ENCODE data around the gene MID1.
A peak's percentile ranks its signal among the peaks of the same experiment; 100 is the strongest.
"Not testable (repeated sequence)": the region's sequence is repeated elsewhere in the genome, so short reads cannot be mapped to it uniquely, and the experiment has no call there.

The MID1 gene

DNA sequence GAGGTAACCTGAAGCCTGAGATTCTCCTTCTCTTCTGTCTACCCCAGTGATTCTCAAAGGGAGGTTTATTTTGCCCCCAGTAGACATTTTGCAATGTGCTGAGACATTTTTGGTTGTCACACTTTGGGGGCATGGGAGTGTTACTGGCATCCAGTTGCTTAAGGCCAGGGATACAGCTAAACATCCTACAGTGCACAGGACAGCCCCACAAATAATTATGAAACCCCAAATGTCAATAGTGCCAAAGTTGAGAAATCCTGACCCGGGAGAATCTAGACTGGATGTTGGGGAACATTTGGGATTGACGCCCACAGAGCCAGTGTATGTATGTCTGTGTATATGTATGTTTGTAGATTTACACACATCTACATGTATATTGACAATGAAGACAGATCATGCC is 13.2 kb downstream of the MID1 start:
- TF ChIP-seq GATA1 (IDR thresholded peaks at IDR 0.05; ENCODE audit: low read depth, low read length) (no peak), POLR2A (IDR thresholded peaks at IDR 0.05; ENCODE audit: low read length) (no peak)
- no peak for DNase-seq

DNA sequence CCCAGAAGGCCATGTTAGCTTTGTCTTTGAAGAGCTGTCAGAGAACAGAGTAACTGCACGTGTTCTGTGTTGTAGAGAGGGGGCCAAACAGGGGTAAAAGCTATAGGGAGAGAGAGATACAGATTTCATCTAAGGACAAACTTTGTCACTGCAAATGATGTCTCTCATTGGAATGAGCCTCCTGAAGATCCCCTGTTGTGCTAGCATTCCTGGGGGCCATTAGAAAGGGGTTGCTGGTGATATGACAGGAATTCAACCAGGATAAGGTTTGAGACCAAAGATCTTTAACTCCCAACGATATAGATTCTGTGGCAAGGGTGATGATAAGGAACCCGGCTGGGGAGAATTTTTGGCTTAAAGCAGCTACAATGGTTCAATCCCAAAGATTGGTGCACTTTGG is 16.8 kb downstream of the MID1 start:
- TF ChIP-seq GATA1 (IDR thresholded peaks at IDR 0.05; ENCODE audit: low read depth, low read length) = no peak
- TF ChIP-seq POLR2A (IDR thresholded peaks at IDR 0.05; ENCODE audit: low read length) = no peak
- DNase-seq = no peak

DNA sequence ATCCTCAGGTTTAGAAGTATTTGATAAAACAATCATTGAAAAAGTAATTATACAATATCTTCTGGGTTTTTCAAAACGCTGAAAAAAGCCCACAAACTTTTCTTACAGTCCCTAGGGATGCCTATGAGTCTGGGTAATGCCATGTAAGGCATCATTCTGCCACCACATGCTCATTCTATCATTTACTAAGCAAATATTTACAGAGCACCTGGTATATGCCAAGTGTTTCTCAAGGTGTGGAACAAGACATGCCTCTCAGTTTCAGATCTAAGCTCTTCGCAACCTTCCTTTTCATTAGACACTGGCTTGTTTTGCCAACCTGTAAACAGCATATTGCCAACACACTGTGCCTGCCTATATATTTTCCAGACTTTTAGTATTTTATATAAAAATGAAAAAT is 17.7 kb downstream of the MID1 start:
- no peak for TF ChIP-seq GATA1 (IDR thresholded peaks at IDR 0.05; ENCODE audit: low read depth, low read length)
- no peak for TF ChIP-seq POLR2A (IDR thresholded peaks at IDR 0.05; ENCODE audit: low read length)
- DNase-seq = no peak

DNA sequence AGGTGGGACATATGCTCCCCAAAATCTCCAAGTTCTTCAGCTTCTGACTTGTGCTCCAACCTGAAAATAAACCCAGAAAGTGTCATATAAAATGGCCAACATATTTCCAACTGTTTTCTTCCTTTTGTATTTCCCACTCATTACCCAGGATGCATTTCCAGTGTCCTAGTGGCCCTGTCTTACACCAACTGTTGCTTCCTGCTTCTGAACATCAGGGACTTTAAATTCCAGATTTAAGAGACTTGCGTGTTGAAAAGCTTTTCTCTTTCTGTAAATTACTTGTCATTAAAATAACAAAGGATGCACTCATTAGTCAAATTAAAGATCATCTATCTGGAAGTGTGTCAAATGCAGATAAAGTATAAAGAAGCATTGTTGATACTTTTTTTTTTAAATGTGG is 19.9 kb downstream of the MID1 start:
- TF ChIP-seq POLR2A (IDR thresholded peaks at IDR 0.05; ENCODE audit: low read length) = no peak
- no peak for DNase-seq

DNA sequence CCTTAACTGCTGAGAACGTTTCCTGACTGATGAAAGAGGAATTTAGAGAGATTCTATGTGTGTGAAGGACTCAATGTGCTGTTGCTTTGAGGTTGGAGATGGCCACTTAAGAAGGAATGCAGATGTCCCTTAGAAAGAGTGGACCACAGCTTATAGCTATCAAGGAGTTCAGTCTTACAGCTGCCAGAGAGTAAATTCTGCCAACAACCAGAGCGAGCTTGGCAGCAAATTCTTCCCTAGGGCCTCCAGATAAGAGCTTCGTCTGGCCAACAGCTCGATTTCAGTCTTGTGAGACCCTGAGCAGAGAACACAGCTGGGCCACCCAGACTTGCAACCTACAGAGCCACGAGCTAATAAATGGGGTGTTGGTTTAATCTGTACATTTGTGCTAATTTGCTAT is 21.8 kb downstream of the MID1 start:
- DNase-seq = no peak
- TF ChIP-seq POLR2A (IDR thresholded peaks at IDR 0.05; ENCODE audit: low read length) (no peak), GATA1 (IDR thresholded peaks at IDR 0.05; ENCODE audit: low read depth, low read length) (no peak)

DNA sequence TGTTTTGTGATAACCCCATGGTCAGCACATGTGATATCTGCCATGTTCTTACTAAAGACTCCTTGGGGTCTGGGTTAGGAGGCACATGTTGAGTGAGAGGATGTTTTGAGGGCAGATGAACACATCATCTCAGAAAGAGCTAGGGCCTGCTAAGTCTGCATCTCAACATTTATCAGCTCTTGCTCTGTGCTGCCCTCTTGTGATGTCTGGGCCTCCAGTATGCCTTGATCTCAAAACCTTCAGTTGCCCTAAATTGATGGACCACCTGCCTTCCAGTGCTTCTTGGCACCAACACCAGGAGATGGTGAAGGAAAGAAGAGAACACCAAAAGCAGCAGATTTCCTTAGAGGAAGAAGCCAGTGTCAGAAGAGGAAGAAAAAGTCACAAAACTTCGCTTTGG is 22.5 kb downstream of the MID1 start:
- DNase-seq = peak; percentile 19 to 56
- TF ChIP-seq GATA1 (IDR thresholded peaks at IDR 0.05; ENCODE audit: low read depth, low read length) = no peak

DNA sequence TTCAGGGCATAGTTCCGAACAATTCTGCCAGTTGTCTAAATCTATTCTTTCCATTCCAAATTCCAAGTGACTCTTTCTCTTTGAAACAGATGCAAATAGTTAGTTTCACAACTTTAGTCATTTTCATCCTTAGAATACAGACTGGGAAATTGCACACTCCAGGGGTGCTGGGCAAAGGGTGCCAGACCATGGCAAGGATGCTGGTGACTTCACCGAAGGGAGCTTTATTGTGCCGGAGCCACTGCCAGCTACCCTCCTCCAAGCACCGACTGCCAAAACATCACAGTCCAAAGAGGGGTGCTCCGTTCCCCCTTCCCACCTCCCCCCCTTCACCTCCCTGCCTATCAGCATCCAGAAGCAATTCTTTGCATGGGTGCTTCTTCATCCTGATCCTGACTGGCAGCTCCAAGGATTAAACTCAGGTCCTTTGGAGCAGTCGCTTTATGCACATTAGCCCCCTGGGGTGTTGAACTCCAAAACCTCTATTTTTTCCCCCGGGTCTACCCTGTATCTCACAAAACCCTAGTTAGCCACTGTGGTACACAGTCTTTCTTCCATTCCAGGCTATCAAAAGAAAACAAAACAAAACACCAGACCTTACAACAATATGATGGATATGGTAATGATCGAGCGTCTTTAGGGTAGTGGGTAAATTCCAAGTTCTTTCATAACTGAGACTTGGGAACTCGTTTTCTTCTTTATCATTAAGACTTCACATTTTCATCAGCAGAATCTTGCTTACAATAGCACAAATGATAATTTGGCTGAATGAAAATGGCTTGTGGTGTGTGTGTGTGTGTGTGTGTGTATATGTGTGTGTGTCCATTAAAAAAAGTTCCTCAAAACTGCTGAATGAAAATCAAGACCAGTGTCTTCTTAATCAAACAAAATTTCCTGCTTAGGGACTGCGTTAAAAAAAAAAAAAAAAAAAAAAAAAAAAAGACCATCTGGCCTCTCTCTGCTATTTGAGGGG is 28.7 kb downstream of the MID1 start:
- no peak for DNase-seq
- TF ChIP-seq POLR2A (IDR thresholded peaks at IDR 0.05; ENCODE audit: low read length) (no peak), GATA1 (IDR thresholded peaks at IDR 0.05; ENCODE audit: low read depth, low read length) (no peak)

DNA sequence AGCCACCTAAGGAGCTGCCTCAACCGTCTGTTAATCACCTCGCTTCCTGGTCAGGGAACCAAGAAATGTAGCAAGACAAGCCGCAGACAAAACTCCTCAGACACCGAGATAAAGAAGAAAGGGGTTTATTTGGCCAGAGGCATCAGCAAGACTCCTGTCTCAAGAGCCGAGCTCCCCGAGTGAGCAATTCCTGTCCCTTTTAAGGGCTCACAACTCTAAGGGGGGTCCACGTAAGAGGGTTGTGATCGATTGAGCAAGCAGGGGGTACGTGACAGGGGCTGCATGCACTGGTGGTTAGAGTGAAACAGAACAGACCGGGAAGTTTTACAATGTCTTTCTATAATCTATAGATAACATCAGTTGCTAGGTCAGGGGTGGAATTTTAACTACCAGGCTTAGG is 30.6 kb downstream of the MID1 start:
- DNase-seq = not testable (repeated sequence)

DNA sequence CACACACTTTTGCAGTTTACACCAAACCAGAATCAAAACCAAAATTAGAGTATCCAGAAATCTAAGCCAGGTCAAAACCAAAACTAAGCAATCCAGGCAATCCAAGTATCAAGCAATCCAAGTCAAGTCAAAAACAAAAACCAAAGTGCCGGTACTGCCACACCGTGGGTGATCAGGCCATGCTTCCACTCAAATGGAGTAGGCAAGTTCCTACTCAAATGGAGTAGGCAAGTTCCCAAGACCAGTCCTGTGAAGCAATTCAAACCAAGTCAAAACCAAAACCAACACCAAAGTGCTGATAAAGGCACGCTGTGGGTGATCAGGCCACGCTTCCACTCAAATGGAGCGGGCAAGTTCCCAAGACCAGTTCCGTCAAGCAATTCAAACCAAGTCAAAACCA is 31.3 kb downstream of the MID1 start:
- TF ChIP-seq GATA1 (IDR thresholded peaks at IDR 0.05; ENCODE audit: low read depth, low read length) = no peak
- no peak for TF ChIP-seq POLR2A (IDR thresholded peaks at IDR 0.05; ENCODE audit: low read length)
- no peak for DNase-seq

DNA sequence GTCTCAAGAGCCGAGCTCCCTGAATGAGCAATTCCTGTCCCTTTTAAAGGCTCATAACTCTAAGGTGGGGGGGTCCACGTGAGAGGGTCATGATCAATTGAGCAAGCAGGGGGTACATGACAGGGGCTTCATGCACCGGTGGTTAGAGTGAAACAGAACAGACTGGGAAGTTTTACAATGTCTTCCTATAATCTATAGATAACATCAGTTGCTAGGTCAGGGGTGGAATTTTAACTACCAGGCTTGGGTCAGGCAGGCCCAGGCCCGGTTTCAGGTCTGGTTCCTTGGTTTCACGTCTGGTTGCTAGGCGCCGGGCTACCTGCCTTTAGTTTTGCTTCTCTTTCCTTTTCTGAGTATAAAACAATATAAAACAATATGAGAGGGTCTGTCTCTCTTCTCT is 35.5 kb downstream of the MID1 start:
- DNase-seq = not testable (repeated sequence)

DNA sequence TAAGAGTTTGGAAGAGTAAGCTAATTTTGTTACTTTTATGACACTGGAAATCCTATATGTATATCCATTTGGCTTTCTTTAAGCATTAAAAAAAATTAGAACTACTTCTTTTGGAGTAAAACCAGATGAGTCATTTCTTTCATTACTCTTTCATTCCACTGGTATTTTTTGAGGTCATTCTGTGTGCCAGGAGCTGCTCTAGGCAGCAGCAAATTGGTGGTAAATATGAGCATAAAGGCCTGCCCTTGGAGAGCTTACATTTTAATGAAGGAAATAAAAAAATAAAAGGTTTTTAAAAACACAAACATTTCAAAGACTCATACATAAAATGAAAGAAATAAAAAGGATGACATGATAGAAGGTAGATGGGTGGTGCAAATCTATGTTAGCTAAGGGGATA is 37.4 kb downstream of the MID1 start:
- DNase-seq = peak; percentile 26 to 55
- TF ChIP-seq POLR2A (IDR thresholded peaks at IDR 0.05; ENCODE audit: low read length) = no peak
- no peak for TF ChIP-seq GATA1 (IDR thresholded peaks at IDR 0.05; ENCODE audit: low read depth, low read length)

DNA sequence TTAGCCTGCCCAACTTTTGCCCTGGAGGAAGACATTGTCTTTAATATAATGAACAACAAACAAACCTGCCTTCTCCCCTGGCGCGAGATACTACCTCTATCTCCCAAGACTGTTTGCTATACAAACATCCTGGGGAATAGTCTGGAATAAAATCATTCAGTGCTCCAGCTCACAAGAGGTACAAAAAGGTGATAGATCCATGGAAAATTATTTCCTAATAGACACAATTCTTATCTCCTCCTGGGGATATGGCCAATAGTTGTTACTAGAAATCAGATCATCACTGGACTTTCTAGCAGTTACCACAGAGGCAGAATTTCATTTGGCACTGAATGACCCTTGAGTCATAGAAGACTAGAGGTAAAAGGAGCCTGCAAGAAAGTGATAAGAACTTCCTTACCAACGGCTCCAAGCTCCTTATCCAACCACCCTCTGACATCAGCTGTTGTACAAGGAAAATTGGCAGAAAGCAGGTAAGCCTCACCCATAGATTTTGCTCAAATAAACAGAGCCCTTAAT is 38.1 kb downstream of the MID1 start:
- DNase-seq = peak; percentile 82 to 88
- TF ChIP-seq POLR2A (IDR thresholded peaks at IDR 0.05; ENCODE audit: low read length) = no peak
- no peak for TF ChIP-seq GATA1 (IDR thresholded peaks at IDR 0.05; ENCODE audit: low read depth, low read length)

DNA sequence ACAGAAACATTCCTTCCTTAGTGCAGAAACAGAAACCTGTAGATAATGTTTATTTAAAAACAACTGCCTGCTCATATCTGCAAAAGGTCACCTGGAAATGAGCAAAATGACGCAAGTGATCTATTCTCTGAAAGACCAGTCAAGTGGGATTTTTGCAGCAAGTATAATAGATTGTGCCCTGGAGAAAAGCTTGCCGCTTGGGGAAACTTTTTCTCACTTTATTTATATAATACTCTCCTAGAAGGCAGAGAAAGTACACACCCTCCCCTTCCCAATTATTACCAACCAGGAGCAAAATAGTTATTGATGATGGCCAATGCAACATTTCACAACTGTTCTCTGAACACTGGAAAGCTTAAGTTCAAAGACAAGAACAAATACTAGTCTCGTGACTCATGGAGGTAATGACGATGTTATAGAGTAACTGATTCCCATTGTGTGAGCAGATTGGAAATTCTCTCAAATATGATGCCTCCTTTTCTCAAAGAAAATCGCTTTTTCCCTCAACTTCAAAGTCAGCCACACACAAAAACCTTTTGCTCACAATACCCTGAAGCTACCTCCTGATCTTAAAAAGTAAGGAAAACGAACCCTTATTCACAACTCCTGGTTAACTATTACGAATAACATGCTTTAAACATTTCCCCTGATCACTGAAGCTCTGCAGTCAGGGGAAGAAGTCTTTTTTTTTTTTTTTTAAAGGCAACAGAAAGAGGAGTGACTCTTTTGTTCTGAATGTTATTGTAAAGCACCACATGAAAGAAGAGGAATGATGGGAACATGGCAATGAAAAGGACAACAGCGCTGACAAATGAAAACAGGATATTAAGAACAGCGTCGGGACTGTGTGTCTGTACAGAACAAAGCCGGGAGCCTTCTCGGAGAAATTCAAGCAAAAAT is 41.0 kb downstream of the MID1 start:
- TF ChIP-seq POLR2A (IDR thresholded peaks at IDR 0.05; ENCODE audit: low read length) (no peak), GATA1 (IDR thresholded peaks at IDR 0.05; ENCODE audit: low read depth, low read length) (no peak)
- DNase-seq = no peak

DNA sequence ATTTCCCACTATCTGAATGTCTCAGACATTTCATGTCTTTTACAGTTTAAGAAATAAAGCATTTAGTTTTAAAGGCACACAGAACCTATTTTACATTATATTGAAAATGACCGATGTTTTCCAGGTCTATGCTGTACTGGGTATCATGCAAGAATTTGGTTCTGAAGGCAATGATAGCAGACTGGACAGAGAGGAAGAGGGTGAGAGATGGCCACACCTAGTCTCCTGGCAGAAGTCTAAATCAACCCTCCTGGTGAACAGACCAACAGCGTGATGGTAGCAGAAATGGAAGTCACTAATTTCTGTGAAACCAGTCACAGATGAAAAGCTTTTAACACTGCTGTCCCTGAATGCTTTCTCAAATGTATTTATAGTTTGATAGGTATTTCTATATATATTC is 41.9 kb downstream of the MID1 start:
- DNase-seq = peak in 1 of 2 experiments; percentile 8
- TF ChIP-seq GATA1 (IDR thresholded peaks at IDR 0.05; ENCODE audit: low read depth, low read length) = no peak
- TF ChIP-seq POLR2A (IDR thresholded peaks at IDR 0.05; ENCODE audit: low read length) = no peak

All from erythroblast (primary cell).